Measurements from ENCODE around the gene USP5.

USP5 gene

GRCh38 chr12:6830999-6831398, 21.0 kb upstream of the USP5 start:
- TF ChIP-seq CTCF (IDR thresholded peaks at IDR 0.05; ENCODE audit: insufficient read depth, low read depth, low read length, missing control alignments), result no peak
- H3K4me3 ChIP-seq (ENCODE audit: low read depth, low read length), result no peak overlapping the region
- no peak for DNase-seq (ENCODE audit: low read depth)

- H3K4me3 ChIP-seq (ENCODE audit: low read depth, low read length), result no peak overlapping the region
- no peak for DNase-seq (ENCODE audit: low read depth)
- TF ChIP-seq CTCF (IDR thresholded peaks at IDR 0.05; ENCODE audit: insufficient read depth, low read depth, low read length, missing control alignments), result no peak
Measured at GRCh38 chr12:6831450-6831995, 20.4 kb upstream of the USP5 start.

- H3K4me3 ChIP-seq (ENCODE audit: low read depth, low read length), result no peak overlapping the region
- TF ChIP-seq CTCF (IDR thresholded peaks at IDR 0.05; ENCODE audit: insufficient read depth, low read depth, low read length, missing control alignments), result no peak
- no peak for DNase-seq (ENCODE audit: low read depth)
Measured at GRCh38 chr12:6832125-6832524, 19.8 kb upstream of the USP5 start.

- no peak overlapping the region for H3K4me3 ChIP-seq (ENCODE audit: low read depth, low read length)
- no peak for DNase-seq (ENCODE audit: low read depth)
- no peak for TF ChIP-seq CTCF (IDR thresholded peaks at IDR 0.05; ENCODE audit: insufficient read depth, low read depth, low read length, missing control alignments)
Measured at GRCh38 chr12:6833189-6833890, 18.6 kb upstream of the USP5 start.

GRCh38 chr12:6834254-6834653, 17.7 kb upstream of the USP5 start:
- no peak for TF ChIP-seq CTCF (IDR thresholded peaks at IDR 0.05; ENCODE audit: insufficient read depth, low read depth, low read length, missing control alignments)
- H3K4me3 ChIP-seq (ENCODE audit: low read depth, low read length), result no peak overlapping the region
- no peak for DNase-seq (ENCODE audit: low read depth)

GRCh38 chr12:6834873-6835272, 17.1 kb upstream of the USP5 start:
- H3K4me3 ChIP-seq (ENCODE audit: low read depth, low read length), result no peak overlapping the region
- DNase-seq (ENCODE audit: low read depth), result no peak
- TF ChIP-seq CTCF (IDR thresholded peaks at IDR 0.05; ENCODE audit: insufficient read depth, low read depth, low read length, missing control alignments), result no peak

- no peak for TF ChIP-seq CTCF (IDR thresholded peaks at IDR 0.05; ENCODE audit: insufficient read depth, low read depth, low read length, missing control alignments)
- no peak for DNase-seq (ENCODE audit: low read depth)
- no peak overlapping the region for H3K4me3 ChIP-seq (ENCODE audit: low read depth, low read length)
Measured at GRCh38 chr12:6836851-6837250, 15.1 kb upstream of the USP5 start.

Data from GM12865 (cell line).